ENCODE measurements around the gene CRB1.

DNA sequence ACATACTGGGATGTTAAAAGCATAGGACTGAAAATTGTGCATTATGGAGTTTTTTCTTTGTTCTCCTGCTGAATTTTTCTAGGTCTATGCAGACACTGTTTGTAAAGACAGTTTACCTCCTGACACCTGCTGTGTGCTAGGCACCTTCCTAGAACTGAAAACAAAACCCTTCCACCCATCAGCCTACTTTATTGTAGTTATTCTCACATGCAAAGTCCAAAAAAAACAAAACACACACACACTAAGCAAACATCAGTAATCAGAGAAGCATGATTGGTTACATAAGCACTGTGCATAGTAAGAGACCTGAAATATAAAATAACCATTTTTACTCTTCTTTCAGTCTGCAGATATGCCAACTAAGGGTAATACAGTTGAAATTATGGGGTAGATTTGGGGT is 195.1 kb downstream of the CRB1 start:
- TF ChIP-seq, protein P1, sequence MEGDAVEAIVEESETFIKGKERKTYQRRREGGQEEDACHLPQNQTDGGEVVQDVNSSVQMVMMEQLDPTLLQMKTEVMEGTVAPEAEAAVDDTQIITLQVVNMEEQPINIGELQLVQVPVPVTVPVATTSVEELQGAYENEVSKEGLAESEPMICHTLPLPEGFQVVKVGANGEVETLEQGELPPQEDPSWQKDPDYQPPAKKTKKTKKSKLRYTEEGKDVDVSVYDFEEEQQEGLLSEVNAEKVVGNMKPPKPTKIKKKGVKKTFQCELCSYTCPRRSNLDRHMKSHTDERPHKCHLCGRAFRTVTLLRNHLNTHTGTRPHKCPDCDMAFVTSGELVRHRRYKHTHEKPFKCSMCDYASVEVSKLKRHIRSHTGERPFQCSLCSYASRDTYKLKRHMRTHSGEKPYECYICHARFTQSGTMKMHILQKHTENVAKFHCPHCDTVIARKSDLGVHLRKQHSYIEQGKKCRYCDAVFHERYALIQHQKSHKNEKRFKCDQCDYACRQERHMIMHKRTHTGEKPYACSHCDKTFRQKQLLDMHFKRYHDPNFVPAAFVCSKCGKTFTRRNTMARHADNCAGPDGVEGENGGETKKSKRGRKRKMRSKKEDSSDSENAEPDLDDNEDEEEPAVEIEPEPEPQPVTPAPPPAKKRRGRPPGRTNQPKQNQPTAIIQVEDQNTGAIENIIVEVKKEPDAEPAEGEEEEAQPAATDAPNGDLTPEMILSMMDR (conservative IDR thresholded peaks at IDR 0.05; ENCODE audit: low read length) = no peak
- no peak for TF ChIP-seq EZH2phosphoT487 (IDR thresholded peaks at IDR 0.05; ENCODE audit: borderline replicate concordance)

All from Loucy (cell line).